Testis (tissue), 3 donors: ENCODE results near the gene DCST2. TPM values are rescaled to one million over a fixed set of nuclear protein-coding genes. Genes with fewer than 3 reads are reported as not detected.
"Not testable (repeated sequence)": the region's sequence is repeated elsewhere in the genome, so short reads cannot be mapped to it uniquely, and the experiment has no call there.

ENCODE experiments used
- DNase-seq: peaks from one replicate; pipeline ENCODE4 v3.0.0-alpha.2; 2019
- H3K27ac ChIP-seq, 2 donors: fragments of 200-600 bp; sonication (generic); one replicate each; pipeline ENCODE4 v1.5.1; 2019
- H3K27me3 ChIP-seq: fragments of 200-600 bp; sonication (generic); one replicate; pipeline ENCODE4 v1.5.1; 2019
- H3K36me3 ChIP-seq: fragments of 200-600 bp; sonication (generic); one replicate; pipeline ENCODE4 v1.5.1; 2017; ENCODE audit warnings: low read depth; ENCODE audit errors: missing control alignments
- H3K4me1 ChIP-seq: fragments of 200-600 bp; sonication (generic); one replicate; pipeline ENCODE4 v1.5.1; 2019
- H3K4me3 ChIP-seq, 2 donors: fragments of 200-600 bp; sonication (generic); one replicate each; pipeline ENCODE4 v1.5.1; 2017 to 2019
- H3K9me3 ChIP-seq: fragments of 200-600 bp; sonication (generic); one replicate; pipeline ENCODE4 v1.5.1; 2017
- POLR2A ChIP-seq: fragments of 450-650 bp; IDR thresholded peaks from one replicate; pipeline ENCODE4 v1.6.1; 2017; ENCODE audit warnings: antibody characterized with exemption, mild to moderate bottlenecking, moderate library complexity
- WGBS, 2 donors: methylation state at CpG; one replicate each; pipeline ENCODE4 v1.1.5; 2018; 5-methylcytosine and 5-hydroxymethylcytosine counted together
- intact Hi-C: fragments of 100-400 bp; cut with DNase I; formaldehyde crosslinking; loops from one replicate; pipeline ENCODE4 v1.15.1; 2023; ENCODE audit warnings: low total_unique reads
- polyA plus RNA-seq: library from polyadenylated mRNA; stranded (reverse); fragments of 350-450 nt; fragmentation: Illumina TruSeq; extraction: RNeasy Lipid Tissue Mini Kit (QIAGEN cat#74804); gene quantifications from one replicate; pipeline ENCODE4 v1.2.3, GENCODE V29; 2014; ENCODE audit warnings: low read depth, low replicate concordance; ENCODE audit not compliant: insufficient read depth
- total RNA-seq, 2 donors: library from RNA; depleted of rRNA; stranded (reverse); fragments of >200 nt; gene quantifications; one replicate each; pipeline ENCODE4 v1.2.3, GENCODE V29; 2016
- TF ChIP-seq, protein P1 (sequence below), 3 experiments: fragments of 450-650 bp in 2 of 3; fragments of 200-600 bp in 1 of 3; sonication (generic) in 1 of 3; IDR thresholded peaks; one replicate each; pipeline ENCODE4 v1.5.1; 2016 to 2019; ENCODE audit warnings: antibody characterized with exemption in 3 of 3, mild to moderate bottlenecking in 2 of 3, moderate library complexity in 1 of 3

DCST2 gene
- total and polyA plus RNA-seq, 3 donors from 2014 or later, result 9.9 to 20.4 (median 14.4) TPM

GRCh38 chr1:154982341-154982740, 51.2 kb downstream of the DCST2 start:
- H3K4me1 ChIP-seq, result peaks cover 9% of the 10 kb centered on the region
- DNase-seq, result no peak
- H3K27me3 ChIP-seq, result no peaks in the 10 kb centered on the region
- 48 to 52% methylated on average over 6 of the region's 6 CpGs for WGBS, 2 donors
- TF ChIP-seq, protein P1, sequence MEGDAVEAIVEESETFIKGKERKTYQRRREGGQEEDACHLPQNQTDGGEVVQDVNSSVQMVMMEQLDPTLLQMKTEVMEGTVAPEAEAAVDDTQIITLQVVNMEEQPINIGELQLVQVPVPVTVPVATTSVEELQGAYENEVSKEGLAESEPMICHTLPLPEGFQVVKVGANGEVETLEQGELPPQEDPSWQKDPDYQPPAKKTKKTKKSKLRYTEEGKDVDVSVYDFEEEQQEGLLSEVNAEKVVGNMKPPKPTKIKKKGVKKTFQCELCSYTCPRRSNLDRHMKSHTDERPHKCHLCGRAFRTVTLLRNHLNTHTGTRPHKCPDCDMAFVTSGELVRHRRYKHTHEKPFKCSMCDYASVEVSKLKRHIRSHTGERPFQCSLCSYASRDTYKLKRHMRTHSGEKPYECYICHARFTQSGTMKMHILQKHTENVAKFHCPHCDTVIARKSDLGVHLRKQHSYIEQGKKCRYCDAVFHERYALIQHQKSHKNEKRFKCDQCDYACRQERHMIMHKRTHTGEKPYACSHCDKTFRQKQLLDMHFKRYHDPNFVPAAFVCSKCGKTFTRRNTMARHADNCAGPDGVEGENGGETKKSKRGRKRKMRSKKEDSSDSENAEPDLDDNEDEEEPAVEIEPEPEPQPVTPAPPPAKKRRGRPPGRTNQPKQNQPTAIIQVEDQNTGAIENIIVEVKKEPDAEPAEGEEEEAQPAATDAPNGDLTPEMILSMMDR (IDR thresholded peaks at IDR 0.05), result no peak
- no peak for TF ChIP-seq POLR2A
- H3K36me3 ChIP-seq, result no peaks in the 10 kb centered on the region
- no peaks in the 10 kb centered on the region for H3K9me3 ChIP-seq
- H3K4me3 ChIP-seq, result peak overlapping the region; percentile 46 to 77
- no peak overlapping the region for H3K27ac ChIP-seq
- intact Hi-C loops, result no loop called here

GRCh38 chr1:154978360-154978759, 55.2 kb downstream of the DCST2 start:
- no peak overlapping the region for H3K4me3 ChIP-seq
- peaks cover 12% of the 10 kb centered on the region for H3K4me1 ChIP-seq
- 93 to 95% methylated on average over 3 of the region's 3 CpGs for WGBS, 2 donors
- intact Hi-C loops, result no loop called here
- no peaks in the 10 kb centered on the region for H3K36me3 ChIP-seq
- H3K27me3 ChIP-seq, result no peaks in the 10 kb centered on the region
- no peak overlapping the region for H3K27ac ChIP-seq
- H3K9me3 ChIP-seq, result no peaks in the 10 kb centered on the region
- no peak for DNase-seq
- TF ChIP-seq POLR2A, result no peak
- TF ChIP-seq, protein P1 (IDR thresholded peaks at IDR 0.05), result no peak

DNA sequence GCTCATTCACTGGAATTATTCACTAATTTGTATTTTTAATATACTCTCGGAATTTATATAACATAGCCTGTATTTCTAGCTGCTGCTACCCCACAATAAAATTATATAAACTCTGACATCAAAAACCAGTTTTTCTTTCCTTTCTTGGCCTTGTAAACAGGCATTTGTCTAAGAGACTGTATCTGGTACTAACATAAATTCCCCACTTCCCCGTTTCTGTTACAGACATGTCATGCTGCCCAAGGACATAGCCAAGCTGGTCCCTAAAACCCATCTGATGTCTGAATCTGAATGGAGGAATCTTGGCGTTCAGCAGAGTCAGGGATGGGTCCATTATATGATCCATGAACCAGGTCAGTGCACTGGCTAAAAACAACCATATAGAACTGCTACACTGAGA, 55.8 kb downstream of the DCST2 start:
- DNase-seq, intact Hi-C loops, H3K36me3 ChIP-seq, H3K9me3 ChIP-seq, H3K27me3 ChIP-seq, H3K27ac ChIP-seq, H3K4me3 ChIP-seq: not testable (repeated sequence)
- peaks cover 17% of the 10 kb centered on the region for H3K4me1 ChIP-seq
- WGBS, 2 donors, result 71 to 73% methylated on average over 3 of the region's 3 CpGs

- DNase-seq, result peak; percentile 71
- intact Hi-C loops, result no loop called here
- 0 to 1% methylated on average over 24 of the region's 24 CpGs for WGBS, 2 donors
These were observed 58.0 kb downstream of the DCST2 start for GRCh38 chr1:154975409-154976059.

DNA sequence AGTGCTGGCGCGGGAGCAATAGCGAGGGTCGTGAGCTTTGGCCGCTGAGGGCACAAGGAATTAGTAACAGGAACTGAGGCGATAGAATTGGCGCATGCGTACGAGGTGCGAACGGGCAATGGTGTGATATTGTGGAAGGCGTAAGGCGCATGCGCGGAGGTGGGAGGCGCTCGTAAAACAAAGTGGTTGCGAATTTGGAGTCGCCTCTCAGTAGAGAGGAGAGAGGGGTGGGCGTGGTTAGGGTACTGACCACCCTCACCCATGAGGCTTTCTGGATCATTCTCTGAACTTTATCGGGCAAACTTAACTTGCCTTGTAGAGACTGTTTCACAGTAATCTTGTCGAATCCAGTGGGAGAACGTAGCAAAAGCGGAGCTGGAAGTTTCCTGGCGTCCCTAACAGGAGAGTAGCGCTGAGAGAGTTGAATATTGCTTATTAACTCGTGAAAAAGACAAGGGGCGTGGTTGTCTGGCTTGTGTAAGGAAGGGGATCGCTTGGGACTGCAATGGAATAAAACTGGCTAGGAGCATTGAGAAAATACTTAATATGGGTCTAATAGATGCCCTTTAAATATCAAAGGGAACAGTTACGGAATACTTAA, 58.7 kb downstream of the DCST2 start:
- peak; percentile 34 for TF ChIP-seq POLR2A
- TF ChIP-seq, protein P1 (IDR thresholded peaks at IDR 0.05), result no peak
- WGBS, 2 donors, result 0% methylated on average over 30 of the region's 30 CpGs

More at GRCh38 chr1:154975409-154976059, 58.0 kb downstream of the DCST2 start:
- Histone ChIP-seq H3K27me3 (no peaks in the 10 kb centered on the region), H3K36me3 (no peaks in the 10 kb centered on the region), H3K9me3 (no peaks in the 10 kb centered on the region), H3K4me1 (peaks cover 33% of the 10 kb centered on the region), H3K4me3 (peak overlapping the region; percentile 78 to 86), H3K27ac (peak overlapping the region; percentile 98 to 99)
- no peak for TF ChIP-seq POLR2A
- TF ChIP-seq, protein P1 (IDR thresholded peaks at IDR 0.05), result no peak

More for the DNA sequence above, 58.7 kb downstream of the DCST2 start:
- Histone ChIP-seq H3K9me3 (no peaks in the 10 kb centered on the region), H3K36me3 (no peaks in the 10 kb centered on the region), H3K4me3 (peak overlapping the region; percentile 78 to 86), H3K4me1 (peaks cover 39% of the 10 kb centered on the region), H3K27ac (peak overlapping the region; percentile 98 to 99), H3K27me3 (no peaks in the 10 kb centered on the region)
- peak; percentile 95 for DNase-seq
- intact Hi-C loops, result no loop called here
